Vagina (tissue), 2 donors: Measurements from ENCODE around the gene EMID1.

Source experiments
- CTCF ChIP-seq, 3 experiments: fragments of 450-650 bp in 2 of 3; fragments of 200-600 bp in 1 of 3; sonication (generic) in 1 of 3; IDR thresholded peaks; one replicate each; pipeline ENCODE4 v1.5.1; 2017 to 2019; ENCODE audit warnings: antibody characterized with exemption in 3 of 3, mild to moderate bottlenecking in 2 of 3, moderate library complexity in 2 of 3
- POLR2A ChIP-seq, 2 donors: fragments of 450-650 bp; IDR thresholded peaks; one replicate each; pipeline ENCODE4 v1.6.1; 2017; ENCODE audit warnings: antibody characterized with exemption in 2 of 2, mild to moderate bottlenecking in 2 of 2, moderate library complexity in 2 of 2
- POLR2AphosphoS5 ChIP-seq, 2 donors: sonication (generic); formaldehyde crosslinking; IDR thresholded peaks; one replicate each; pipeline ENCODE4 v1.9.0; 2017; ENCODE audit warnings: antibody characterized with exemption in 2 of 2, mild to moderate bottlenecking in 2 of 2, low read depth in 1 of 2; ENCODE audit not compliant: insufficient read depth in 1 of 2

- TF ChIP-seq POLR2A (IDR thresholded peaks at IDR 0.05), result no peak
- no peak for TF ChIP-seq CTCF (IDR thresholded peaks at IDR 0.05)
- TF ChIP-seq POLR2AphosphoS5 (IDR thresholded peaks at IDR 0.05; ENCODE audit: insufficient read depth in 1 of 2, low read depth in 1 of 2), result no peak
These were observed 48.6 kb downstream of the EMID1 start for GRCh38 chr22:29254286-29254660.
